GM23338 (cell line): ENCODE results near the gene RNLS. TPM values are rescaled to one million over a fixed set of nuclear protein-coding genes. Genes with fewer than 3 reads are reported as not detected.

Source experiments
- ATAC-seq: fragments of 200-7000 bp; cut with Tn5 transposase; 3 replicates; pipeline ENCODE4 v1.9.1; 2020
- DNase-seq: peaks from one replicate; pipeline ENCODE4 v3.0.0-alpha.2; 2015; ENCODE audit warnings: low spot score
- H2AFZ ChIP-seq: fragments of 200-600 bp; sonication (generic); 2 replicates; pipeline ENCODE4 v1.8.0; 2016; ENCODE audit warnings: antibody characterized with exemption, mild to moderate bottlenecking, moderate library complexity
- H3F3A ChIP-seq: fragments of 200-600 bp; sonication (generic); replicated peaks from 2 replicates; pipeline ENCODE4 v1.8.0; 2017; ENCODE audit warnings: antibody characterized with exemption, mixed run types, low read depth
- H3K27ac ChIP-seq: fragments of 200-600 bp; sonication (generic); 2 replicates; pipeline ENCODE4 v1.6.1; 2016; ENCODE audit warnings: low read depth
- H3K27me3 ChIP-seq: fragments of 200-600 bp; sonication (generic); 2 replicates; pipeline ENCODE4 v1.8.0; 2016; ENCODE audit warnings: mild to moderate bottlenecking, mixed run types, moderate library complexity; ENCODE audit not compliant: insufficient read depth
- H3K36me3 ChIP-seq: fragments of 200-600 bp; sonication (generic); 2 replicates; pipeline ENCODE4 v1.8.0; 2016; ENCODE audit warnings: mild to moderate bottlenecking; ENCODE audit not compliant: insufficient read depth
- H3K4me1 ChIP-seq: fragments of 200-600 bp; sonication (generic); 2 replicates; pipeline ENCODE4 v1.8.0; 2016; ENCODE audit warnings: mild to moderate bottlenecking, moderate library complexity; ENCODE audit not compliant: insufficient read depth
- H3K4me2 ChIP-seq: fragments of 200-600 bp; sonication (generic); 2 replicates; pipeline ENCODE4 v1.7.1; 2017; ENCODE audit warnings: mixed run types
- H3K4me3 ChIP-seq: fragments of 200-600 bp; sonication (generic); 2 replicates; pipeline ENCODE4 v1.6.1; 2016; ENCODE audit warnings: mixed run types
- H3K79me2 ChIP-seq: fragments of 200-600 bp; sonication (generic); replicated peaks from 2 replicates; pipeline ENCODE4 v1.8.0; 2017; ENCODE audit warnings: mild to moderate bottlenecking; ENCODE audit not compliant: insufficient read depth
- H3K9me2 ChIP-seq: fragments of 200-600 bp; sonication (generic); 2 replicates; pipeline ENCODE4 v1.8.0; 2017; ENCODE audit not compliant: insufficient read depth
- H4K20me1 ChIP-seq: fragments of 200-600 bp; sonication (generic); replicated peaks from 2 replicates; pipeline ENCODE4 v1.8.0; 2017; ENCODE audit warnings: mild to moderate bottlenecking; ENCODE audit not compliant: insufficient read depth
- H3K27ac Mint-ChIP-seq: 2 replicates; pipeline ENCODE4 v1.8.0; 2020; ENCODE audit warnings: inconsistent platforms, mild to moderate bottlenecking, moderate library complexity, mixed read lengths
- H3K27me3 Mint-ChIP-seq: 3 replicates; pipeline ENCODE4 v1.8.0; 2022; ENCODE audit warnings: low read depth, mild to moderate bottlenecking, moderate library complexity, mixed read lengths, inconsistent platforms; ENCODE audit not compliant: insufficient read depth, poor library complexity
- H3K36me3 Mint-ChIP-seq: 3 replicates; pipeline ENCODE4 v1.8.0; 2021; ENCODE audit warnings: low read depth, mild to moderate bottlenecking, inconsistent platforms, moderate library complexity, mixed read lengths
- H3K4me1 Mint-ChIP-seq: 3 replicates; pipeline ENCODE4 v1.8.0; 2020; ENCODE audit warnings: mild to moderate bottlenecking, inconsistent platforms, mixed read lengths
- H3K4me3 Mint-ChIP-seq: 3 replicates; pipeline ENCODE4 v1.8.0; 2021; ENCODE audit warnings: moderate library complexity, mild to moderate bottlenecking, inconsistent platforms, mixed read lengths
- H3K9me3 Mint-ChIP-seq: 3 replicates; pipeline ENCODE4 v1.8.0; 2020; ENCODE audit warnings: moderate library complexity, mild to moderate bottlenecking, inconsistent platforms, mixed read lengths
- CREB1 ChIP-seq: fragments of 250-450 bp; sonication (Bioruptor Pico); IDR thresholded peaks from 2 replicates; pipeline ENCODE4 v1.5.0; 2020; ENCODE audit warnings: low read depth, mild to moderate bottlenecking, moderate library complexity
- CTCF ChIP-seq, 2 experiments: fragments of 200-600 bp in 1 of 2; sonication (generic) in 1 of 2; conservative IDR thresholded peaks; 2 replicates each; pipeline versions ENCODE4 v1.5.1 to v1.6.1; 2016 to 2017; ENCODE audit warnings: antibody characterized with exemption in 2 of 2, low read depth in 2 of 2, mild to moderate bottlenecking in 2 of 2, moderate library complexity in 1 of 2
- EZH2 ChIP-seq: fragments of 200-600 bp; sonication (generic); IDR thresholded peaks from one replicate; pipeline ENCODE4 v1.8.0; 2017; ENCODE audit warnings: antibody characterized with exemption, mild to moderate bottlenecking, low read depth; ENCODE audit not compliant: unreplicated experiment
- EZH2phosphoT487 ChIP-seq: fragments of 200-600 bp; sonication (generic); IDR thresholded peaks from one replicate; pipeline ENCODE4 v1.8.1; 2018; ENCODE audit warnings: antibody characterized with exemption; ENCODE audit not compliant: unreplicated experiment
- JUNB ChIP-seq: IDR thresholded peaks from one replicate; pipeline ENCODE4 v1.6.1; 2016; ENCODE audit warnings: antibody characterized with exemption; ENCODE audit not compliant: unreplicated experiment
- NANOG ChIP-seq: IDR thresholded peaks from 2 replicates; pipeline ENCODE4 v1.6.1; 2016; ENCODE audit warnings: antibody characterized with exemption, borderline replicate concordance
- POLR2AphosphoS5 ChIP-seq: IDR thresholded peaks from 2 replicates; pipeline ENCODE4 v1.6.1; 2016; ENCODE audit warnings: antibody characterized with exemption, low read depth
- STAT1 ChIP-seq: IDR thresholded peaks from one replicate; pipeline ENCODE4 v1.6.1; 2016; ENCODE audit warnings: antibody characterized with exemption; ENCODE audit not compliant: unreplicated experiment
- ZNF114 ChIP-seq: fragments of 250-450 bp; sonication (Bioruptor Pico); IDR thresholded peaks from 2 replicates; pipeline ENCODE4 v1.5.0; 2020; ENCODE audit warnings: mild to moderate bottlenecking, moderate library complexity
- ZNF331 ChIP-seq: fragments of 250-450 bp; sonication (Bioruptor Pico); IDR thresholded peaks from 2 replicates; pipeline ENCODE4 v1.5.0; 2020; ENCODE audit warnings: low read depth, mild to moderate bottlenecking, moderate library complexity
- ZNF462 ChIP-seq: fragments of 250-450 bp; sonication (Bioruptor Pico); IDR thresholded peaks from 2 replicates; pipeline ENCODE4 v1.5.0; 2020; ENCODE audit warnings: mild to moderate bottlenecking, moderate library complexity
- polyA plus RNA-seq: library from polyadenylated mRNA; unstranded; fragments of >200 nt; fragmentation: Nextera tagmentation; extraction: Ambion mirVana; gene quantifications from 2 replicates; pipeline ENCODE4 v1.2.1, GENCODE V29; 2016
- total RNA-seq: library from RNA; depleted of rRNA; stranded (reverse); fragments of >200 nt; shearing (Covaris generic); gene quantifications from 2 replicates; pipeline ENCODE4 v1.2.3, GENCODE V29; 2014

RNLS gene
- total and polyA plus RNA-seq, 2 experiments from 2014 or later, result 8.8 to 15.2 TPM

DNA sequence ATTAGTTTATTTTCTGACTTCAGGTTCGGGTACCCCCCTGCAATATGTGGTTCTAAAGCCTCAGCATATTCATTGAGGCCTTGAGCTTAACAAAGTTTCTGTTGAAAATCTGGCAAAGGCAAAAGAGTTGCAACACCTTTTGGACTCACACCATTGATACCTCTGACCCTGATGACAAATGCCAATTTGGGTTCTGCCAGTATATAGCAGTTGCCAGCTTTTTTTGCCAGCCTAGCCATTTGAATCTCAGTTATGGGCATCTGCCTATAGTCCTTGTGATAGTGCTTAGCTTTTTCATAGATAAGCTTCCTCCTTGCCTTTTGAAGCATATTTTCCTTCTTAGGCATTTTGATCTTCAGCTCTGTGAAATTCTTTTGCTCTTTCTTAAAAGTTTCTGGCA is 35.4 kb upstream of the RNLS start:
- H3K27ac Mint-ChIP-seq, result no peak overlapping the region

More for the DNA sequence above, 35.4 kb upstream of the RNLS start:
- Histone ChIP-seq H3K4me3 (no peak overlapping the region), H3K79me2 (no peaks in the 10 kb centered on the region), H3K9me2 (no peaks in the 10 kb centered on the region), H3F3A (no peaks in the 10 kb centered on the region), H2AFZ (no peak overlapping the region), H3K4me1 (no peaks in the 10 kb centered on the region), H4K20me1 (no peaks in the 10 kb centered on the region), H3K27ac (no peak overlapping the region), H3K4me2 (no peak overlapping the region), H3K36me3 (no peaks in the 10 kb centered on the region), H3K27me3 (no peaks in the 10 kb centered on the region)
- Mint-ChIP-seq H3K4me1 (no peaks in the 10 kb centered on the region), H3K9me3 (no peaks in the 10 kb centered on the region), H3K4me3 (no peak overlapping the region), H3K27me3 (no peaks in the 10 kb centered on the region), H3K36me3 (no peaks in the 10 kb centered on the region)
- DNase-seq (no peak), ATAC-seq (no peak)
- no peak for TF ChIP-seq CREB1
- TF ChIP-seq CTCF (conservative IDR thresholded peaks at IDR 0.05; ENCODE audit: low read depth in 2 of 2), result no peak
- no peak for TF ChIP-seq ZNF331 (CRISPR knock-in tag)
- no peak for TF ChIP-seq ZNF114 (CRISPR knock-in tag)
- TF ChIP-seq NANOG, result no peak
- no peak for TF ChIP-seq EZH2phosphoT487
- no peak for TF ChIP-seq EZH2
- no peak for TF ChIP-seq JUNB
- no peak for TF ChIP-seq STAT1
- no peak for TF ChIP-seq ZNF462 (CRISPR knock-in tag)
- no peak for TF ChIP-seq POLR2AphosphoS5
